ENCODE measurements around the gene MTA1.

DNA sequence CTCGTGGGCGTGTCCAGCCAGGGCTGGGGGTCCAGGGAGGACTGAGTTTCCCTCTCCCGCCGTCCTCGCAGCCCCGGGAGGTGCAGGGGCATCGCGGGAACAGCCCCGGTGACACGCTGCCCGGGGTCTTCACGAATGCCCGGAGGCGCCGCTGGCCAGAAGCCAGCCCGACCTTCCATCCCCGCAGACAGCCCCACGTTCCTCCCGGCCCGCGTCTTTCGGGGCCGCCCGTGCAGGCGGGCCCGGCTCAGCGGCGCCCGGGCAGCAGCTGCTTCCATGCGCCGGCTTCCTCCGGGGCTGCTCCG is 70.6 kb downstream of the MTA1 start:
- TF ChIP-seq, protein P1, sequence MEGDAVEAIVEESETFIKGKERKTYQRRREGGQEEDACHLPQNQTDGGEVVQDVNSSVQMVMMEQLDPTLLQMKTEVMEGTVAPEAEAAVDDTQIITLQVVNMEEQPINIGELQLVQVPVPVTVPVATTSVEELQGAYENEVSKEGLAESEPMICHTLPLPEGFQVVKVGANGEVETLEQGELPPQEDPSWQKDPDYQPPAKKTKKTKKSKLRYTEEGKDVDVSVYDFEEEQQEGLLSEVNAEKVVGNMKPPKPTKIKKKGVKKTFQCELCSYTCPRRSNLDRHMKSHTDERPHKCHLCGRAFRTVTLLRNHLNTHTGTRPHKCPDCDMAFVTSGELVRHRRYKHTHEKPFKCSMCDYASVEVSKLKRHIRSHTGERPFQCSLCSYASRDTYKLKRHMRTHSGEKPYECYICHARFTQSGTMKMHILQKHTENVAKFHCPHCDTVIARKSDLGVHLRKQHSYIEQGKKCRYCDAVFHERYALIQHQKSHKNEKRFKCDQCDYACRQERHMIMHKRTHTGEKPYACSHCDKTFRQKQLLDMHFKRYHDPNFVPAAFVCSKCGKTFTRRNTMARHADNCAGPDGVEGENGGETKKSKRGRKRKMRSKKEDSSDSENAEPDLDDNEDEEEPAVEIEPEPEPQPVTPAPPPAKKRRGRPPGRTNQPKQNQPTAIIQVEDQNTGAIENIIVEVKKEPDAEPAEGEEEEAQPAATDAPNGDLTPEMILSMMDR (IDR thresholded peaks at IDR 0.05), result no peak
- TF ChIP-seq EZH2 (IDR thresholded peaks at IDR 0.05) (no peak), EZH2phosphoT487 (IDR thresholded peaks at IDR 0.05) (no peak)

All from neural progenitor cell (in vitro differentiated cells).